ENCODE data around the gene OSTC. TPM values are rescaled to one million over a fixed set of nuclear protein-coding genes. Genes with fewer than 3 reads are reported as not detected.

The OSTC gene
- total RNA-seq, 1 donor from 2014 or later: 92.7 TPM

DNA sequence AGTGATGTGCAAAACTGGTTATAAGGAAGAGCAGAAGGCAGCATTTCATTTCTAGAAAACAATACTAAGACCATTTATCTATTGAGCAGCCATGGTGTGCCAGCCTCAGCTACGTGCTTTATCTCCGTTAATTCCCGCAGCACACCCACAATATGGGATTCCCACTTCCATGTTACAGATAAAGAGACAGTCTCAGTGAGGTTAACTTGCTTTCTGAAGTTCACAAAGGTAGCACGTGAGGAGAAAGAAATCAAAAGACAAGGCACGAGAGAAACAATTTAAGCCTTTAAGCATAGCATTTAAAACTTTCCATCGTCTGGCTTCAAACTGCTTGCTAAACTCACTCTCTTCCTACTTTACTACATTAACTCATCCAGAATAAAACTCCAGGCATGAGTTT lies 38.0 kb upstream of the OSTC start:
- TF ChIP-seq CTCF (conservative IDR thresholded peaks at IDR 0.05; ENCODE audit: low read depth, low read length): no peak

DNA sequence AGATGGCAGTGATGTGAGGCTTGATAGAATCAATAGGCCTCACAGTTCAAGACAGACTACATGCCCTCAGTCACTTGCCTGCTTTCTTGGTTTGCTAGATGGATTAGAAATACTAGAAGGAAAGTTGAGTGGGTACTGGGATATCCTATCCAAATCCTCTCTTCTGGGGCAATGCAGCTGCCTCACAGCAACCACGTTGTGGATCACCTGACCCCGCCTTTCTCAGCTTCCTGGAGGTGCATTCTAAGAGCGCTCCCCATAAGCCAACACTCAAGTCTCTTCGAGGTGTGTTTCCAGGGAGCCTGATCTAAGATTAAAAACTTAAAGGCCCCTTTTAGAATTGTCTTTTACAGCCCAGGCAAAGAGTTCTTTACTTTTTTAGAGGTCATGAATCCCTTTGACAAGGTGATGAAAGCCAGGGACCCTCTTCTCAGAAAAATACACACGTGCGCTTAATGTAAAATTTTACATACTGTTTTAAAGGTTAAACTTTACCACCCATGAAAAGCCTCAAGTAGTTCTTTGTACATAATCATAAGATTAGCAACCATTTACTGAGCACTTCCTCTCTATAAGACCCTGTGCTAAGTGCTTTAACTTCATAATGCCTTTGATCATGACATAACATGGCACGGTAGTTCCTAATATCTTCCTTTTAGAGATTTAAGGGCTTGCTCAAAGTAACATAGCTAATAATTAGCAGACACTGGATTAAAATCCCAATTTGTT lies 30.9 kb upstream of the OSTC start:
- no peak for TF ChIP-seq CTCF (conservative IDR thresholded peaks at IDR 0.05; ENCODE audit: low read depth, low read length)
- no peak for DNase-seq (ENCODE audit: low read depth)
- H3K4me3 ChIP-seq (ENCODE audit: low read depth, low read length): peak overlapping the region; percentile 92

More for the DNA sequence above, 38.0 kb upstream of the OSTC start:
- no peak overlapping the region for H3K4me3 ChIP-seq (ENCODE audit: low read depth, low read length)
- DNase-seq (ENCODE audit: low read depth): no peak

DNA sequence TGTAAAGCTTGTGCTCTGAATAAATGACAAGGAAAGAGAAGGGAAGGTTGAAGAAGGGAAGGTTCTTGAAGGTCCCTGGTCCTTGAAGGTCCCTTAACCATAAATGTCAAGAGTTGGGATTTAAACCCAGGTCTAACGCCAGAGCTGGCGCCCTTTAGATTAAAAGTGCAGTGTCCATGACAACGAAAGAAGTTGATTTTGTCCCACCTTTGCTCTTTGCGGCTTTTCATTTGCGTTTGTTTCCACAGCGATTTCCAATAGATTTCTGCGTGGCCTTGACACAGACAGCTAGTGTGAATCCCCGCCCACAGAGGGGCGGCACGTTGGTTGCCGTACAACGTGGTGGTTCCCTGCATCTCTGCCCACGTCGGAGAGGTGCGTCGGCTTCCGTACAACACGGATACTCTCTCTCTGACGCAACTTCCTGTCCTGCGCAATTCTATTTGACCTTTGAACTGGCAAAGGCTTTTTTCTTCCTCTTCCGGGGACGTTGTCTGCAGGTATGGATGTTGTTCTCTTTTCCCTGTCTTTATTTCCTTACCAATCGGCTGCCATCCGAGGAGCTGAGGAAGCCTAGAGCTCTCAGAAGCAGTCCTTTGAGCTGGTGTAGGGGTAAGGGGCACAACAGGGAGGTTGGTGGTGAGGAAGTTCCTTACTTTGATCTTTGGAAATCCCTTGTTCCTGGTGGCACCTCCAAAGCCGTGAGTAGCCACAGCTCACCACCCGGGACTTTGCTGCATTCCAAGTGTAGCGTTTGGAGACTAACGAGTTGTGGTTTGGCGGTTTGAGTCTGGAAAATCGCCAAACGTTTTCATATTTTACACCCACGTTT lies 30.1 kb upstream of the OSTC start, which contains the start of gene RPL34:
Gene RPL34 (plus strand): TSS at position 476 of the 832 bp plus-strand sequence. CDS start 1,384 bp downstream, outside the sequence.
- peak within 1 kb of the TSS; percentile 92 for H3K4me3 ChIP-seq (ENCODE audit: low read depth, low read length)
- no peak for TF ChIP-seq CTCF (conservative IDR thresholded peaks at IDR 0.05; ENCODE audit: low read depth, low read length)
- DNase-seq (ENCODE audit: low read depth): peak; percentile 93

GRCh38 chr4:108620933-108621905 lies 29.2 kb upstream of the OSTC start:
- H3K4me3 ChIP-seq (ENCODE audit: low read depth, low read length): peak overlapping the region; percentile 92
- DNase-seq (ENCODE audit: low read depth): no peak
- no peak for TF ChIP-seq CTCF (conservative IDR thresholded peaks at IDR 0.05; ENCODE audit: low read depth, low read length)

DNA sequence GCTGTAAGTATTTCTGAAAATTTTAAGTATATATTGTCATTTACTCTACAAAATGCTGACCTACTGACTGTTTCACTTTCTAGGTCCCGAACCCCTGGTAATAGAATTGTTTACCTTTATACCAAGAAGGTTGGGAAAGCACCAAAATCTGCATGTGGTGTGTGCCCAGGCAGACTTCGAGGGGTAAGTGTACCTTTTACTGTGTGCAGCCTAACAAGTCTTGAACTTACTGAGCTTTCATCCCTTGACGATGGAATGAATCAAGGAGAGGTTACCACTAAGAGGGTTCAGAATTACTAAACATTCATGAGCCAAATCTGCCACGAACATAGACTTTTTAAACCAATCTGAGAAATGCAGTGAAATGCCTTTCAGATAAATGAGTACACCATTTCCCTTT lies 28.4 kb upstream of the OSTC start:
- peak overlapping the region; percentile 92 for H3K4me3 ChIP-seq (ENCODE audit: low read depth, low read length)
- DNase-seq (ENCODE audit: low read depth): no peak
- no peak for TF ChIP-seq CTCF (conservative IDR thresholded peaks at IDR 0.05; ENCODE audit: low read depth, low read length)

DNA sequence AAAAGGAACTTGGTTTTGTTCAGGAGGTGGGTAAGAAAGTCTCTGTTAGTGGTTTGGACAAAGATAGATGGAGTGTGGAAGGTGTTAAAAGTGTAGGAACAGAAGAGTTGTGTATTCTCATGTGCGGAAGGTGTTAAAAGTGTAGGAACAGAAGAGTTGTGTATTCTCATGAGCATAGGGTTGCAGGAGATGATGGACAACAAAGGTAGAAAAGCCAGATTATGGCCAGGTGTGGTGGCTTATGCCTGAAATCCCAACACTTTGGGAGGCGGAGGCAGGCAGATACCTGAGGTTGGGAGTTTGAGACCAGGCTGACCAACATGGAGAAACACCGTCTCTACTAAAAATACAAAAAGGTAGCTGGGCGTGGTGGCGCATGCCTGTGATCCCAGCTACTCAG lies 27.6 kb upstream of the OSTC start:
- no peak overlapping the region for H3K4me3 ChIP-seq (ENCODE audit: low read depth, low read length)
- no peak for DNase-seq (ENCODE audit: low read depth)
- no peak for TF ChIP-seq CTCF (conservative IDR thresholded peaks at IDR 0.05; ENCODE audit: low read depth, low read length)

Measured in epithelial cell of proximal tubule (primary cell).